ENCODE measurements around the gene CNOT11. TPM values are rescaled to one million over a fixed set of nuclear protein-coding genes. Genes with fewer than 3 reads are reported as not detected.

CNOT11 gene
- polyA plus RNA-seq, 1 donor (not counting 4 experiments of a cell fraction or from before 2014, with no cell fraction given) = 83.1 TPM

GRCh38 chr2:101305035-101305434 lies 52.3 kb downstream of the CNOT11 start:
- H3K9me1 ChIP-seq (ENCODE audit: control insufficient read depth, extremely low read depth, insufficient read depth, low read length) = peaks cover 6% of the 10 kb centered on the region
- no peak overlapping the region for H2AFZ ChIP-seq (ENCODE audit: control insufficient read depth, low read length)
- H3K4me2 ChIP-seq (ENCODE audit: control insufficient read depth, extremely low read depth, insufficient read depth, low read depth, low read length) = peak overlapping the region; percentile 98
- TF ChIP-seq EZH2 (IDR thresholded peaks at IDR 0.05; ENCODE audit: low read length) (no peak), CTCF (optimal IDR thresholded peaks at IDR 0.05 in 1 of 3, IDR thresholded peaks at IDR 0.05 in 1 of 3, conservative IDR thresholded peaks at IDR 0.05 in 1 of 3; ENCODE audit: extremely low read depth in 1 of 3, insufficient read depth in 2 of 3, low read length in 3 of 3) (no peak)
- no peak for FAIRE-seq
- H3K79me2 ChIP-seq (ENCODE audit: control insufficient read depth, insufficient read depth, low read length) = peaks cover 85% of the 10 kb centered on the region
- H3K4me1 ChIP-seq (ENCODE audit: control insufficient read depth, extremely low read depth, insufficient read depth, low read length) = peaks cover 27% of the 10 kb centered on the region
- no peaks in the 10 kb centered on the region for H3K9me3 ChIP-seq (ENCODE audit: control insufficient read depth, low read depth, low read length)
- H3K27ac ChIP-seq (ENCODE audit: control insufficient read depth, insufficient read depth, low read length) = peak overlapping the region; percentile 39
- H3K9ac ChIP-seq (ENCODE audit: control insufficient read depth, extremely low read depth, insufficient read depth, low read length) = no peak overlapping the region
- H3K27me3 ChIP-seq (ENCODE audit: control insufficient read depth, extremely low read depth, insufficient read depth, low read length) = no peaks in the 10 kb centered on the region
- no peak overlapping the region for H3K4me3 ChIP-seq (ENCODE audit: control insufficient read depth in 2 of 3, extremely low read depth in 1 of 3, insufficient read depth in 2 of 3, low read depth in 1 of 3, low read length in 3 of 3)
- peaks cover 33% of the 10 kb centered on the region for H4K20me1 ChIP-seq (ENCODE audit: control insufficient read depth, extremely low read depth, insufficient read depth, low read length)
- peaks cover 4 to 12% of the 10 kb centered on the region in 2 experiments for H3K36me3 ChIP-seq (ENCODE audit: control insufficient read depth in 2 of 2, extremely low read depth in 1 of 2, insufficient read depth in 2 of 2, low read length in 2 of 2)
- dilution Hi-C loops (cut with MboI; ENCODE audit: extremely low pct_ligation_motif_present, low sequenced_read_pairs) = no loop called here
- DNase-seq (ENCODE audit: low read depth, low spot score) = no peak

GRCh38 chr2:101305492-101306078 lies 52.9 kb downstream of the CNOT11 start:
- Histone ChIP-seq H3K36me3 (ENCODE audit: control insufficient read depth in 2 of 2, extremely low read depth in 1 of 2, insufficient read depth in 2 of 2, low read length in 2 of 2) (peaks cover 4 to 12% of the 10 kb centered on the region in 2 experiments), H3K4me3 (ENCODE audit: control insufficient read depth in 2 of 3, extremely low read depth in 1 of 3, insufficient read depth in 2 of 3, low read depth in 1 of 3, low read length in 3 of 3) (peak overlapping the region; percentile 0 to 89 (median 83)), H3K4me2 (ENCODE audit: control insufficient read depth, extremely low read depth, insufficient read depth, low read depth, low read length) (peak overlapping the region; percentile 98), H2AFZ (ENCODE audit: control insufficient read depth, low read length) (no peak overlapping the region), H3K9me3 (ENCODE audit: control insufficient read depth, low read depth, low read length) (no peaks in the 10 kb centered on the region), H3K9ac (ENCODE audit: control insufficient read depth, extremely low read depth, insufficient read depth, low read length) (peak overlapping the region; percentile 9), H3K79me2 (ENCODE audit: control insufficient read depth, insufficient read depth, low read length) (peaks cover 80% of the 10 kb centered on the region), H3K4me1 (ENCODE audit: control insufficient read depth, extremely low read depth, insufficient read depth, low read length) (peaks cover 31% of the 10 kb centered on the region), H3K27ac (ENCODE audit: control insufficient read depth, insufficient read depth, low read length) (peak overlapping the region; percentile 39), H3K27me3 (ENCODE audit: control insufficient read depth, extremely low read depth, insufficient read depth, low read length) (no peaks in the 10 kb centered on the region), H4K20me1 (ENCODE audit: control insufficient read depth, extremely low read depth, insufficient read depth, low read length) (peaks cover 28% of the 10 kb centered on the region), H3K9me1 (ENCODE audit: control insufficient read depth, extremely low read depth, insufficient read depth, low read length) (peaks cover 3% of the 10 kb centered on the region)
- FAIRE-seq (peak; percentile 48), DNase-seq (ENCODE audit: low read depth, low spot score) (no peak)
- dilution Hi-C loops (cut with MboI; ENCODE audit: extremely low pct_ligation_motif_present, low sequenced_read_pairs) = no loop called here
- no peak for TF ChIP-seq EZH2 (IDR thresholded peaks at IDR 0.05; ENCODE audit: low read length)
- TF ChIP-seq CTCF (optimal IDR thresholded peaks at IDR 0.05 in 1 of 3, IDR thresholded peaks at IDR 0.05 in 1 of 3, conservative IDR thresholded peaks at IDR 0.05 in 1 of 3; ENCODE audit: extremely low read depth in 1 of 3, insufficient read depth in 2 of 3, low read length in 3 of 3) = no peak

All from keratinocyte (primary cell).